ENCODE measurements around the gene CDK5. TPM values are rescaled to one million over a fixed set of nuclear protein-coding genes. Genes with fewer than 3 reads are reported as not detected.
A peak's percentile ranks its signal among the peaks of the same experiment; 100 is the strongest.

The CDK5 gene
- total RNA-seq, 1 donor from 2014 or later = 7.5 TPM

- POLR2A ChIA-PET = no interaction called here
- TF ChIP-seq CTCF (IDR thresholded peaks at IDR 0.05) = no peak
These were observed 41.2 kb downstream of the CDK5 start for GRCh38 chr7:151016505-151016904.

DNA sequence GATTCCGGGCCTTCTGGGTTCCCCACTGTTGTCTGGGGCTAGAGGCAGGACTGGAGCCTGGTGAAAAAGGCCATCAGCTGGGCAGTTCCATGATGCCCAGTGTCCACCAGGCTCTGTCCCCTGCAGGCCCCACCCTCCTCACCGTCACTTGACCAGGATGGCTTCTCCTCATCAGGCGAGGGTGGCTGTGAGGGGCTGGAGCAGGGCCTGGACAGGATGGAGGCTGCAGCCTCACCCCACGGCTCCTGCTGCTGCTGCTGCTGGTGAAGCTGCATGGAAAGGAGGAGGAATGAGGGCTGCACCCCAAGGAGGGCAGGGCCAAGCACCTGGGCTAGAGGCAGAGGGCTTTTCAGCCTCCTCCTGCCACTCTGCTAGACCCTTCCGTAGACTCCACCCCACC is 41.7 kb downstream of the CDK5 start:
- H3K36me3 Mint-ChIP-seq (ENCODE audit: low read depth) = no peaks in the 10 kb centered on the region
- peaks cover 54% of the 10 kb centered on the region for H3K4me1 Mint-ChIP-seq
- no peaks in the 10 kb centered on the region for H3K9me3 Mint-ChIP-seq
- H3K27ac Mint-ChIP-seq = no peak overlapping the region
- TF ChIP-seq CTCF (IDR thresholded peaks at IDR 0.05) = no peak
- no peak overlapping the region for H3K4me3 Mint-ChIP-seq
- no peak for ATAC-seq (ENCODE audit: low read depth)
- POLR2A ChIA-PET = no interaction called here
- peaks cover 21% of the 10 kb centered on the region for H3K27me3 Mint-ChIP-seq
- intact Hi-C loops (cut with micrococcal nuclease) = no loop called here
- no peak for DNase-seq
- CTCF ChIA-PET = interaction anchor here (4.2 kb wide), 1 partner anchor 11 kb away, joined by 25 read pairs; the partner anchor contains the start of gene ABCB8

More at GRCh38 chr7:151016505-151016904, 41.2 kb downstream of the CDK5 start:
- Mint-ChIP-seq H3K27ac (no peak overlapping the region), H3K27me3 (peaks cover 27% of the 10 kb centered on the region), H3K4me3 (no peak overlapping the region), H3K4me1 (peaks cover 54% of the 10 kb centered on the region), H3K36me3 (ENCODE audit: low read depth) (no peaks in the 10 kb centered on the region), H3K9me3 (no peaks in the 10 kb centered on the region)
- no peak for ATAC-seq (ENCODE audit: low read depth)
- no peak for DNase-seq
- CTCF ChIA-PET = interaction anchor here (4.2 kb wide), 1 partner anchor 11 kb away, joined by 25 read pairs; the partner anchor contains the start of gene ABCB8
- intact Hi-C loops (cut with micrococcal nuclease) = no loop called here

DNA sequence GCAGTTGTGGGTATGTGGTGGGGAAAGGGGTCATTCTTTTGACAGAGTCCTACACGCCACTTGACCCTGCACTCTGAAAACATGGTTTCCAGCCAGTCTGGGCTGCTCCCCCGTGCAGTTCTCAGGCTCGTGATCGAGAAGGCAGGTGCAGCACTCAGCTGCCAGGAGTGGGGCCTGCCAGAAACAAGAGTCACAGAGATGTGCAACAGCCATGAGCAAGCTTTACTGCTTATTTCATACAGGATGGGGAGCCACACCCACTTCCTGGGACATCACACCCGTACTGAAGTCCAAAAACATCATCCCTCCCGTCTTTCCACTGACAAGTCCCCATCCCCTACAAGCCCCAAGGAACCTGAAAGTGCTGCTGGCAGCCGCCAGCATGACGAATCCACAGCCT is 42.7 kb downstream of the CDK5 start:
- ATAC-seq (ENCODE audit: low read depth) = no peak
- POLR2A ChIA-PET = interaction anchor here (1.7 kb wide), 1 partner anchor 13 kb away, joined by 11 read pairs; the partner anchor contains the start of gene ABCB8
- Mint-ChIP-seq H3K9me3 (no peaks in the 10 kb centered on the region), H3K27me3 (peaks cover 11% of the 10 kb centered on the region), H3K27ac (no peak overlapping the region), H3K4me1 (peaks cover 54% of the 10 kb centered on the region), H3K36me3 (ENCODE audit: low read depth) (no peaks in the 10 kb centered on the region), H3K4me3 (peak overlapping the region; percentile 49)
- DNase-seq = no peak
- TF ChIP-seq CTCF (IDR thresholded peaks at IDR 0.05) = no peak
- intact Hi-C loops (cut with micrococcal nuclease) = loop anchor here (5.0 kb wide), 2 partner anchors 337 to 578 kb away; no protein-coding TSS in a partner anchor
- CTCF ChIA-PET = no interaction called here

DNA sequence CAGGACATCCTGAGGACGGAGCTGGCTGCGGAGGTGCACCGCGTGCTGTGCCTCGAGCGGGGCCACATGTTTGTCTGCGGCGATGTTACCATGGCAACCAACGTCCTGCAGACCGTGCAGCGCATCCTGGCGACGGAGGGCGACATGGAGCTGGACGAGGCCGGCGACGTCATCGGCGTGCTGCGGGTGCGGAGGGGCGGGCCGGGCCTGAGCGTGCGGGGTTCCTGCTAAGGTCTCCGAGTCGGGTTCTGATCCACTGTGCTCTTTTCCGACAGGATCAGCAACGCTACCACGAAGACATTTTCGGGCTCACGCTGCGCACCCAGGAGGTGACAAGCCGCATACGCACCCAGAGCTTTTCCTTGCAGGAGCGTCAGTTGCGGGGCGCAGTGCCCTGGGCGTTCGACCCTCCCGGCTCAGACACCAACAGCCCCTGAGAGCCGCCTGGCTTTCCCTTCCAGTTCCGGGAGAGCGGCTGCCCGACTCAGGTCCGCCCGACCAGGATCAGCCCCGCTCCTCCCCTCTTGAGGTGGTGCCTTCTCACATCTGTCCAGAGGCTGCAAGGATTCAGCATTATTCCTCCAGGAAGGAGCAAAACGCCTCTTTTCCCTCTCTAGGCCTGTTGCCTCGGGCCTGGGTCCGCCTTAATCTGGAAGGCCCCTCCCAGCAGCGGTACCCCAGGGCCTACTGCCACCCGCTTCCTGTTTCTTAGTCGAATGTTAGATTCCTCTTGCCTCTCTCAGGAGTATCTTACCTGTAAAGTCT is 43.8 kb downstream of the CDK5 start:
- ATAC-seq (ENCODE audit: low read depth) = peak; percentile 68
- intact Hi-C loops (cut with micrococcal nuclease) = loop anchor here (1.0 to 5.0 kb wide), 7 partner anchors 14 to 577 kb away; partner anchors contain the start of genes ABCB8 and SLC4A2
- CTCF ChIA-PET = interaction anchor here (0.6 to 0.9 kb wide), 2 partner anchors 14 to 68 kb away, joined by 3 read pairs; partner anchors contain the start of gene ABCB8
- POLR2A ChIA-PET = interaction anchor here (0.6 to 1.7 kb wide), 3 partner anchors 14 to 95 kb away, joined by 3 to 11 read pairs (median 6); partner anchors contain the start of gene ABCB8
- no peak for TF ChIP-seq CTCF (IDR thresholded peaks at IDR 0.05)
- Mint-ChIP-seq H3K4me3 (peak overlapping the region; percentile 89), H3K36me3 (ENCODE audit: low read depth) (no peaks in the 10 kb centered on the region), H3K4me1 (peaks cover 48% of the 10 kb centered on the region), H3K27me3 (peaks cover 3% of the 10 kb centered on the region), H3K9me3 (no peaks in the 10 kb centered on the region), H3K27ac (peak overlapping the region; percentile 92)
- peak; percentile 71 for DNase-seq

- TF ChIP-seq CTCF (IDR thresholded peaks at IDR 0.05) = no peak
- Mint-ChIP-seq H3K4me1 (peaks cover 45% of the 10 kb centered on the region), H3K4me3 (peak overlapping the region; percentile 89), H3K27me3 (peaks cover 2% of the 10 kb centered on the region), H3K9me3 (no peaks in the 10 kb centered on the region), H3K27ac (no peak overlapping the region), H3K36me3 (ENCODE audit: low read depth) (no peaks in the 10 kb centered on the region)
- DNase-seq (no peak), ATAC-seq (ENCODE audit: low read depth) (no peak)
- intact Hi-C loops (cut with micrococcal nuclease) = loop anchor here (1.0 to 5.0 kb wide), 7 partner anchors 15 to 576 kb away; partner anchors contain the start of genes ABCB8 and SLC4A2
- ChIA-PET POLR2A (interaction anchor here (0.6 to 1.7 kb wide), 4 partner anchors 15 to 96 kb away, joined by 3 to 11 read pairs (median 4); partner anchors contain the start of gene ABCB8), CTCF (interaction anchor here (0.6 to 1.7 kb wide), 3 partner anchors 15 to 98 kb away, joined by 3 to 5 read pairs (median 3); partner anchors contain the start of gene ABCB8)
These were observed 44.4 kb downstream of the CDK5 start for GRCh38 chr7:151013356-151013732.

All from activated B cell treated with CpG ODN at 0.5 μM for 24 hours (primary cell).